ENCODE measurements around the gene LMBRD2. TPM values are rescaled to one million over a fixed set of nuclear protein-coding genes. Genes with fewer than 3 reads are reported as not detected.

The LMBRD2 gene
- total and polyA plus RNA-seq, 2 donors (not counting 3 experiments of a cell fraction or from before 2014, with no cell fraction given): 1.2 to 5.2 TPM

DNA sequence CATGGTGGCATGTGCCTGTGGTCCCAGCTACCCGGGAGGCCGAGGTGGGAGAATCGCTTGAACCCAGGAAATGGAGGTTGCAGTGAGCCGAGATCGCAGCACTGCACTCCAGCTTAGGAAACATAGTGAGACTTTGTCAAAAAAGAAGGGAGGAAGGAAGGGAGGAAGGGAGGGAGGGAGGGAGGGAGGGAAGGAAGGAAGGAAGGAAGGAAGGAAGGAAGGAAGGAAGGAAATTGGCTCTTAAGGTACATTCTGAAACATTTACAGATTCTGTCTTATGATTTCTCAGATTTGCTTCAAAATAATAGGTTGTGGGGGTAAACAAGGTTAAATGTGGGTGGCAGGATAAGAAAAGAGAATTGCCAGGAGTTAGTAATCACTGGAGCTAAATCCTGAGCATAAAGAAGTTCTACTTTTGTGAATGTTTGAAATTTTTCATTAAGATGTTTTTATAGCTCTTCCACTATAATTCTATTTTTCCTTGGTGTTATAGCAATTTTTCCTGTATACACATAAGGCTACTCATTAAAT lies 82.9 kb downstream of the LMBRD2 start:
- Histone ChIP-seq H3K36me3 (ENCODE audit: control insufficient read depth in 2 of 2, extremely low read depth in 1 of 2, insufficient read depth in 2 of 2, low read length in 2 of 2) (no peaks in the 10 kb centered on the region), H3K79me2 (ENCODE audit: control insufficient read depth, insufficient read depth, low read length) (no peaks in the 10 kb centered on the region), H4K20me1 (replicated peaks; ENCODE audit: control insufficient read depth, extremely low read depth, insufficient read depth, low read length) (no peaks in the 10 kb centered on the region), H3K9ac (replicated peaks; ENCODE audit: extremely low read depth, insufficient read depth, low read length) (no peak overlapping the region), H3K27me3 (ENCODE audit: control insufficient read depth in 2 of 2, insufficient read depth in 2 of 2, low read length in 2 of 2) (peaks cover 4 to 12% of the 10 kb centered on the region in 2 experiments), H3K9me3 (replicated peaks; ENCODE audit: control insufficient read depth, insufficient read depth, low read length) (no peaks in the 10 kb centered on the region), H3K4me1 (ENCODE audit: control insufficient read depth, extremely low read depth, insufficient read depth, low read length) (no peaks in the 10 kb centered on the region), H3K4me3 (replicated peaks in 1 of 3; ENCODE audit: insufficient read depth in 1 of 3, low read depth in 1 of 3, low read length in 3 of 3) (no peak overlapping the region), H3K9me1 (replicated peaks; ENCODE audit: control insufficient read depth, extremely low read depth, insufficient read depth, low read length) (no peaks in the 10 kb centered on the region), H3K4me2 (ENCODE audit: insufficient read depth, low read length) (no peak overlapping the region), H2AFZ (ENCODE audit: low read depth, low read length) (no peak overlapping the region), H3K27ac (ENCODE audit: insufficient read depth, low read depth, low read length) (no peak overlapping the region)
- DNase-seq (ENCODE audit: low read depth, low spot score) (no peak), FAIRE-seq (no peak)
- CTCF ChIA-PET: interaction anchor here (7.2 kb wide), 1 partner anchor 10 kb away, joined by 56 read pairs; no protein-coding TSS in a partner anchor
- intact Hi-C loops (cut with micrococcal nuclease): no loop called here
- POLR2A ChIA-PET: no interaction called here
- TF ChIP-seq, protein P1, sequence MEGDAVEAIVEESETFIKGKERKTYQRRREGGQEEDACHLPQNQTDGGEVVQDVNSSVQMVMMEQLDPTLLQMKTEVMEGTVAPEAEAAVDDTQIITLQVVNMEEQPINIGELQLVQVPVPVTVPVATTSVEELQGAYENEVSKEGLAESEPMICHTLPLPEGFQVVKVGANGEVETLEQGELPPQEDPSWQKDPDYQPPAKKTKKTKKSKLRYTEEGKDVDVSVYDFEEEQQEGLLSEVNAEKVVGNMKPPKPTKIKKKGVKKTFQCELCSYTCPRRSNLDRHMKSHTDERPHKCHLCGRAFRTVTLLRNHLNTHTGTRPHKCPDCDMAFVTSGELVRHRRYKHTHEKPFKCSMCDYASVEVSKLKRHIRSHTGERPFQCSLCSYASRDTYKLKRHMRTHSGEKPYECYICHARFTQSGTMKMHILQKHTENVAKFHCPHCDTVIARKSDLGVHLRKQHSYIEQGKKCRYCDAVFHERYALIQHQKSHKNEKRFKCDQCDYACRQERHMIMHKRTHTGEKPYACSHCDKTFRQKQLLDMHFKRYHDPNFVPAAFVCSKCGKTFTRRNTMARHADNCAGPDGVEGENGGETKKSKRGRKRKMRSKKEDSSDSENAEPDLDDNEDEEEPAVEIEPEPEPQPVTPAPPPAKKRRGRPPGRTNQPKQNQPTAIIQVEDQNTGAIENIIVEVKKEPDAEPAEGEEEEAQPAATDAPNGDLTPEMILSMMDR (IDR thresholded peaks at IDR 0.05; ENCODE audit: extremely low read depth in 1 of 2, insufficient read depth in 1 of 2, low read depth in 1 of 2, low read length in 2 of 2): no peak
- TF ChIP-seq GATA2 (IDR thresholded peaks at IDR 0.05; ENCODE audit: insufficient read depth, insufficient read length, low read depth, low read length) (no peak), JUN (IDR thresholded peaks at IDR 0.05; ENCODE audit: borderline replicate concordance, insufficient read depth, insufficient read length, low read depth) (no peak), POLR2A (IDR thresholded peaks at IDR 0.05; ENCODE audit: low read depth, low read length) (no peak), POLR2AphosphoS5 (IDR thresholded peaks at IDR 0.05; ENCODE audit: insufficient read depth, low read depth, low read length) (no peak)
- no TSS peak for BruUV-seq (replicated peaks)
- dilution Hi-C loops (cut with MboI; ENCODE audit: extremely low pct_ligation_motif_present, low sequenced_read_pairs): no loop called here

All from endothelial cell of umbilical vein (primary cell).